D341Med (cell line): Measurements from ENCODE around the gene C8B.

Experiments
- DNase-seq: peaks from one replicate; pipeline ENCODE4 v3.0.0; 2012; ENCODE audit warnings: low spot score

Gene C8B

GRCh38 chr1:56931211-56931610, 34.6 kb downstream of the C8B start:
- no peak for DNase-seq

GRCh38 chr1:56929492-56929891, 36.3 kb downstream of the C8B start:
- DNase-seq: no peak

- no peak for DNase-seq
Observed at GRCh38 chr1:56927986-56928385, 37.8 kb downstream of the C8B start.

- DNase-seq: no peak
Observed at GRCh38 chr1:56927171-56927570, 38.6 kb downstream of the C8B start.

GRCh38 chr1:56925193-56925592, 40.6 kb downstream of the C8B start:
- DNase-seq: no peak

- no peak for DNase-seq
Observed at GRCh38 chr1:56924116-56924515, 41.7 kb downstream of the C8B start.

- no peak for DNase-seq
Observed at GRCh38 chr1:56923201-56923600, 42.6 kb downstream of the C8B start.

- DNase-seq: no peak
Observed at GRCh38 chr1:56922507-56922906, 43.3 kb downstream of the C8B start.

GRCh38 chr1:56922070-56922469, 43.7 kb downstream of the C8B start:
- no peak for DNase-seq

GRCh38 chr1:56921479-56921878, 44.3 kb downstream of the C8B start:
- DNase-seq: no peak

GRCh38 chr1:56920591-56921001, 45.2 kb downstream of the C8B start:
- no peak for DNase-seq

- DNase-seq: no peak
Observed at GRCh38 chr1:56917356-56917755, 48.5 kb downstream of the C8B start.

- no peak for DNase-seq
Observed at GRCh38 chr1:56916630-56917029, 49.2 kb downstream of the C8B start.

- no peak for DNase-seq
Observed at GRCh38 chr1:56915960-56916359, 49.9 kb downstream of the C8B start.

GRCh38 chr1:56912325-56912724, 53.5 kb downstream of the C8B start:
- DNase-seq: no peak

- no peak for DNase-seq
Observed at GRCh38 chr1:56911098-56911938, 54.5 kb downstream of the C8B start.

GRCh38 chr1:56910441-56910985, 55.3 kb downstream of the C8B start:
- DNase-seq: no peak

GRCh38 chr1:56908619-56909221, 57.1 kb downstream of the C8B start:
- DNase-seq: no peak

- no peak for DNase-seq
Observed at GRCh38 chr1:56905667-56906066, 60.1 kb downstream of the C8B start.

GRCh38 chr1:56904663-56905397, 61.0 kb downstream of the C8B start:
- DNase-seq: no peak

- no peak for DNase-seq
Observed at GRCh38 chr1:56903778-56904177, 62.0 kb downstream of the C8B start.

GRCh38 chr1:56901716-56902115, 64.1 kb downstream of the C8B start:
- DNase-seq: no peak

- DNase-seq: no peak
Observed at GRCh38 chr1:56898879-56899278, 66.9 kb downstream of the C8B start.
